Skin epidermis (tissue), 12 donors: ENCODE measurements around the gene PRKAB2.
"Not testable (repeated sequence)": the region's sequence is repeated elsewhere in the genome, so short reads cannot be mapped to it uniquely, and the experiment has no call there.

Experiments
- H3K27ac ChIP-seq, 21 experiments: fragments of 200-600 bp; sonication (generic) in 11 of 21; one replicate each; pipeline ENCODE4 v1.5.0; 2020; ENCODE audit warnings: mild to moderate bottlenecking in 3 of 21, inconsistent platforms in 2 of 21, moderate library complexity in 2 of 21
- H3K4me3 ChIP-seq, 7 experiments: fragments of 200-600 bp; sonication (generic) in 2 of 7; one replicate each; pipeline ENCODE4 v1.5.0; 2020; ENCODE audit warnings: inconsistent platforms in 2 of 7, mild to moderate bottlenecking in 2 of 7, moderate library complexity in 1 of 7

PRKAB2 gene

GRCh38 chr1:147172168-147173016 lies at the start of gene PRKAB2:
Gene PRKAB2 (minus strand): TSS chr1:147172470. CDS start chr1:147172144, 326 bp downstream.
- Histone ChIP-seq H3K4me3 (peak within 1 kb of the TSS; percentile 84 to 96 (median 92)), H3K27ac (peak within 1 kb of the TSS; percentile 57 to 96 (median 91))

- Histone ChIP-seq H3K27ac (no peak overlapping the region), H3K4me3 (no peak overlapping the region)
Measured at GRCh38 chr1:147218606-147219005, 46.3 kb upstream of the PRKAB2 start.

- Histone ChIP-seq H3K27ac (no peak overlapping the region), H3K4me3 (no peak overlapping the region)
Measured at GRCh38 chr1:147217141-147217540, 44.9 kb upstream of the PRKAB2 start.

GRCh38 chr1:147216124-147216523 lies 43.9 kb upstream of the PRKAB2 start:
- no peak overlapping the region for H3K27ac ChIP-seq
- H3K4me3 ChIP-seq: no peak overlapping the region

- Histone ChIP-seq H3K4me3 (no peak overlapping the region), H3K27ac (no peak overlapping the region)
Measured at GRCh38 chr1:147215540-147215916, 43.3 kb upstream of the PRKAB2 start.

GRCh38 chr1:147214842-147215539 lies 42.7 kb upstream of the PRKAB2 start:
- H3K27ac ChIP-seq: no peak overlapping the region

GRCh38 chr1:147214325-147214724 lies 42.1 kb upstream of the PRKAB2 start:
- Histone ChIP-seq H3K27ac (no peak overlapping the region), H3K4me3 (no peak overlapping the region)

More at GRCh38 chr1:147214842-147215539, 42.7 kb upstream of the PRKAB2 start:
- H3K4me3 ChIP-seq: no peak overlapping the region

GRCh38 chr1:147213271-147213670 lies 41.0 kb upstream of the PRKAB2 start:
- H3K27ac ChIP-seq: no peak overlapping the region
- no peak overlapping the region for H3K4me3 ChIP-seq

GRCh38 chr1:147211577-147211976 lies 39.3 kb upstream of the PRKAB2 start:
- H3K4me3 ChIP-seq: no peak overlapping the region
- no peak overlapping the region for H3K27ac ChIP-seq

- no peak overlapping the region for H3K27ac ChIP-seq
Measured at GRCh38 chr1:147210987-147211386, 38.7 kb upstream of the PRKAB2 start.

GRCh38 chr1:147209825-147210821 lies 37.9 kb upstream of the PRKAB2 start:
- H3K4me3 ChIP-seq: no peak overlapping the region
- no peak overlapping the region for H3K27ac ChIP-seq

More at GRCh38 chr1:147210987-147211386, 38.7 kb upstream of the PRKAB2 start:
- no peak overlapping the region for H3K4me3 ChIP-seq

- Histone ChIP-seq H3K27ac (no peak overlapping the region), H3K4me3 (no peak overlapping the region)
Measured at GRCh38 chr1:147208619-147209018, 36.3 kb upstream of the PRKAB2 start.

GRCh38 chr1:147207192-147207591 lies 34.9 kb upstream of the PRKAB2 start:
- no peak overlapping the region for H3K4me3 ChIP-seq
- H3K27ac ChIP-seq: no peak overlapping the region

GRCh38 chr1:147204080-147204479 lies 31.8 kb upstream of the PRKAB2 start:
- no peak overlapping the region for H3K4me3 ChIP-seq
- H3K27ac ChIP-seq: no peak overlapping the region

GRCh38 chr1:147202576-147202975 lies 30.3 kb upstream of the PRKAB2 start:
- Histone ChIP-seq H3K4me3 (no peak overlapping the region), H3K27ac (no peak overlapping the region)

- Histone ChIP-seq H3K4me3 (no peak overlapping the region), H3K27ac (no peak overlapping the region)
Measured at GRCh38 chr1:147201786-147202185, 29.5 kb upstream of the PRKAB2 start.

GRCh38 chr1:147201276-147201675 lies 29.0 kb upstream of the PRKAB2 start:
- Histone ChIP-seq H3K27ac (no peak overlapping the region), H3K4me3 (no peak overlapping the region)

GRCh38 chr1:147197324-147197723 lies 25.1 kb upstream of the PRKAB2 start:
- H3K4me3 ChIP-seq, H3K27ac ChIP-seq: not testable (repeated sequence)

- Histone ChIP-seq H3K4me3 (no peak overlapping the region), H3K27ac (no peak overlapping the region)
Measured at GRCh38 chr1:147189514-147189913, 17.2 kb upstream of the PRKAB2 start.

- no peak overlapping the region for H3K4me3 ChIP-seq
- H3K27ac ChIP-seq: no peak overlapping the region
Measured at GRCh38 chr1:147185432-147185831, 13.2 kb upstream of the PRKAB2 start.
